ENCODE results near the gene PM20D2. TPM values are rescaled to one million over a fixed set of nuclear protein-coding genes. Genes with fewer than 3 reads are reported as not detected.

Gene PM20D2
- total and polyA plus RNA-seq, 7 donors: 4.2 to 48.5 (median 20.3) TPM

DNA sequence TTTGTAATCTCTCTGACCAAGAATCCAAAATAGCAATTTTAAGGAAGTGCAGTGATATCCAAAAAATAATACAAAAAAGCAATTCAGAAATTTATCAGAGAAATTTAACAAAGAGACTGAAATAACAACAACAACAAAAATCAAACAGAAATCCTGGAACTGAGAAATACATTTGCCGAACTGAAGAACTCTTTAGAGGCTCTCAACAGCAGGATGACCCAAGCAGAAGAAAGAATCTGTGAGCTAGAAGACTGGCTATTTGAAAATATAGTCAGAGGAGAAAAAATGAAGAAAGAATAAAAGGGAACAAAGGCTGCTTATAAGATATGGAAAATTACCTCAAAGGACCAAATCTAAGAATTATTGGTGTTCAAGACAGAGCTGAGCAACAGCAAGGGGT, 48.7 kb downstream of the PM20D2 start:
- no peak for DNase-seq
- no peaks in the 10 kb centered on the region for H3K27me3 ChIP-seq
- 97 to 99% methylated on average over 1 of the region's 1 CpG for whole genome bisulfite sequencing, 2 donors
- H3K36me3 ChIP-seq: no peaks in the 10 kb centered on the region
- TF ChIP-seq POLR2AphosphoS5 (IDR thresholded peaks at IDR 0.05) (no peak), EP300 (IDR thresholded peaks at IDR 0.05) (no peak), CTCF (IDR thresholded peaks at IDR 0.05) (no peak), POLR2A (IDR thresholded peaks at IDR 0.05) (no peak)
- intact Hi-C loops (cut with DNase I): no loop called here
- H3K9me3 ChIP-seq: peaks cover 0 to 9% (median 7%) of the 10 kb centered on the region in 4 donors
- no peaks in the 10 kb centered on the region for H3K4me1 ChIP-seq
- no peak overlapping the region for H3K4me3 ChIP-seq
- no peak overlapping the region for H3K27ac ChIP-seq

DNA sequence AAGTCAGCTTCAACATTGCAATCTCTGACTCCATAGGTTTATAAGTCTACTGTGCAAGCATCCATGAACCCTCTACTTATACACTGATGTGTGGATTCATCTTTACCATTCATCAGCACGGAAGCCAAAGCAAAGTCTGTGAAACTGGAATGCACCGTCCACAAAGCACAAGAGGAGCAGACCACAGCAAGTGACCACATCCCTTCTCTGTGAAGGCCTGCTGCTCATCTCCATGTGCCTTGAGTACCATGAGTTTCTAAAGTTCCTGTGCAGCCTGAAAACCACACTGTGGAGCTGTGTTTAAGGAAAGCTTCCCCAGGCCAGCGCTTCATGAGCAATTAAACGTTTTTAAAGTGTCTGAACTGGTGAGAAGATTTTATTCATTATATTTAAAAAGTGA, 51.3 kb downstream of the PM20D2 start:
- no peak for TF ChIP-seq POLR2AphosphoS5 (IDR thresholded peaks at IDR 0.05)
- no peak for TF ChIP-seq CTCF (IDR thresholded peaks at IDR 0.05)
- TF ChIP-seq POLR2A (IDR thresholded peaks at IDR 0.05): no peak
- TF ChIP-seq EP300 (IDR thresholded peaks at IDR 0.05): no peak
- DNase-seq: no peak
- no peak overlapping the region for H3K27ac ChIP-seq
- no peak overlapping the region for H3K4me3 ChIP-seq
- H3K36me3 ChIP-seq: no peaks in the 10 kb centered on the region
- intact Hi-C loops (cut with DNase I): no loop called here
- peaks cover 0 to 9% (median 7%) of the 10 kb centered on the region in 4 donors for H3K9me3 ChIP-seq
- 72 to 79% methylated on average over 4 of the region's 4 CpGs for WGBS, 2 donors
- no peaks in the 10 kb centered on the region for H3K27me3 ChIP-seq
- no peaks in the 10 kb centered on the region for H3K4me1 ChIP-seq

DNA sequence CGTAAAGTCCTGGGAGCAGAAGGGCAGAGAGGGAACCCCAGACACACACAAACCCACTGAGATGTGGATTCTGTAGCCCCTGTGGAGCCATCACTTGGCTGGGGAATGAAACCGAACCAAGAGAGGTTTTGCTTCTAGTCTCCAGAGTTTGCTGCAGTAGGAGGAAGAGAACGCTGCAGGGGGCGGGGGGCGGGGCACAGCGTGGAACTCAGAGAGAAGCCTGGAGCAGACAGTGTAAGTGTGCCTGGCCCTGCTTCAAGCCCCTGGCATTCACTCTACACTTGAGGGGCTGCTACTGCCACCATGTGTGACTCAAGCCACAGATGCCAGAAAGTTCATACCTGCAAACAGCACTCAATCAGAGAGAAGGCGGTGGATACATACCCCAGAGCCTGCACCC, 52.4 kb downstream of the PM20D2 start:
- Histone ChIP-seq H3K9me3 (peaks cover 0 to 9% (median 7%) of the 10 kb centered on the region in 4 donors), H3K4me3 (no peak overlapping the region), H3K27me3 (no peaks in the 10 kb centered on the region), H3K36me3 (no peaks in the 10 kb centered on the region), H3K4me1 (no peaks in the 10 kb centered on the region), H3K27ac (no peak overlapping the region)
- intact Hi-C loops (cut with DNase I): no loop called here
- no peak for TF ChIP-seq EP300 (IDR thresholded peaks at IDR 0.05)
- 67 to 77% methylated on average over 7 of the region's 7 CpGs for WGBS, 2 donors
- no peak for DNase-seq

GRCh38 chr6:89199579-89199978, 53.7 kb downstream of the PM20D2 start:
- peaks cover 0 to 9% (median 3%) of the 10 kb centered on the region in 4 donors for H3K9me3 ChIP-seq
- no peak for TF ChIP-seq EP300 (IDR thresholded peaks at IDR 0.05)
- TF ChIP-seq CTCF (IDR thresholded peaks at IDR 0.05): no peak
- TF ChIP-seq POLR2A (IDR thresholded peaks at IDR 0.05): no peak
- TF ChIP-seq POLR2AphosphoS5 (IDR thresholded peaks at IDR 0.05): no peak
- 66 to 83% methylated on average over 2 of the region's 2 CpGs for WGBS, 2 donors
- intact Hi-C loops (cut with DNase I): no loop called here
- DNase-seq: no peak
- H3K27me3 ChIP-seq: no peaks in the 10 kb centered on the region
- H3K27ac ChIP-seq: no peak overlapping the region
- no peaks in the 10 kb centered on the region for H3K36me3 ChIP-seq
- no peaks in the 10 kb centered on the region for H3K4me1 ChIP-seq
- no peak overlapping the region for H3K4me3 ChIP-seq

DNA sequence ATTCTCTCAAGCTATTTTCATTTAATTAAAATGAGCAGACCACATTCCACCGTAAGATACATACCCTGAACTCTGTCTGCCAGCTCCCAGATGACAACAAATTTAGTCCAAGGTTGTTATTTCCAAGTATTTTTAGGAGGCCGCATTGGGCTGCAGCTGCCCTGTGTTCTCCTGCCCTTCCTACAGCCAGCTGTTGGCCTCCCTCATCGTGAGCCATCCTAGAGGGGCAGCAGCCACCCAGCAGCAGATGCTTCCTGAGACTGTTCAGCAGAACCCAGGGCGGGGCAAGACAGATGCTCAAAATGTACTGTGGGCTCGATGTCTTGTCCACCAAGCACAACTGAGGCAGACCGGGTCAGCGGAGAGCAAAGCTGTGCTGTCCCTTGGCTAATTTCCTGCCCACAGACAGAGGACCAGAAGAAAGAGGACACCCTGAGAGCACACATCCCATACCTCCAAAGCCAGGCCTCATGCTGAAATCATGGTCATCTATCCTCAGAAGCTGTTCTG, 54.9 kb downstream of the PM20D2 start:
- Histone ChIP-seq H3K4me1 (no peaks in the 10 kb centered on the region), H3K27ac (no peak overlapping the region), H3K27me3 (no peaks in the 10 kb centered on the region), H3K4me3 (no peak overlapping the region), H3K36me3 (no peaks in the 10 kb centered on the region), H3K9me3 (peaks cover 0 to 2% (median 0%) of the 10 kb centered on the region in 4 donors)
- intact Hi-C loops (cut with DNase I): no loop called here
- no peak for TF ChIP-seq POLR2A (IDR thresholded peaks at IDR 0.05)
- TF ChIP-seq CTCF (IDR thresholded peaks at IDR 0.05): no peak
- no peak for TF ChIP-seq EP300 (IDR thresholded peaks at IDR 0.05)
- no peak for TF ChIP-seq POLR2AphosphoS5 (IDR thresholded peaks at IDR 0.05)
- DNase-seq: no peak
- WGBS, 2 donors: 88 to 93% methylated on average over 7 of the region's 7 CpGs

Data from sigmoid colon (tissue), 7 donors.